HG03025 (cell line): ENCODE data around the gene SLC25A25.
A peak's percentile ranks its signal among the peaks of the same experiment; 100 is the strongest.
"Not testable (repeated sequence)": the region's sequence is repeated elsewhere in the genome, so short reads cannot be mapped to it uniquely, and the experiment has no call there.

Experiments
- ATAC-seq: cut with Tn5 transposase; IDR thresholded peaks from one replicate; pipeline ENCODE4 v1.9.1; 2021; ENCODE audit warnings: mild to moderate bottlenecking, moderate library complexity; ENCODE audit not compliant: unreplicated experiment, low FRiP score

The SLC25A25 gene

GRCh38 chr9:128121924-128122808 lies 54.1 kb downstream of the SLC25A25 start:
- no peak for ATAC-seq

GRCh38 chr9:128122809-128123175 lies 54.8 kb downstream of the SLC25A25 start:
- ATAC-seq, result no peak

- no peak for ATAC-seq
Observed at GRCh38 chr9:128123451-128124080, 55.5 kb downstream of the SLC25A25 start.

GRCh38 chr9:128124451-128124850 lies 56.4 kb downstream of the SLC25A25 start:
- ATAC-seq, result no peak

- no peak for ATAC-seq
Observed at GRCh38 chr9:128124873-128125579, 57.0 kb downstream of the SLC25A25 start.

- ATAC-seq, result no peak
Observed at GRCh38 chr9:128125580-128126354, 57.7 kb downstream of the SLC25A25 start.

GRCh38 chr9:128127568-128127989 lies 59.5 kb downstream of the SLC25A25 start, which contains the start of gene PTGES2:
Gene PTGES2 (minus strand): TSS chr9:128127729. CDS start chr9:128127717, 12 bp downstream.
- peak; percentile 44 for ATAC-seq

- peak; percentile 60 for ATAC-seq
Observed at GRCh38 chr9:128127990-128128835, 60.2 kb downstream of the SLC25A25 start.

GRCh38 chr9:128128836-128129590 lies 61.0 kb downstream of the SLC25A25 start:
- ATAC-seq, result no peak

GRCh38 chr9:128129976-128130590 lies 62.1 kb downstream of the SLC25A25 start:
- ATAC-seq, result not testable (repeated sequence)

GRCh38 chr9:128130651-128131050 lies 62.6 kb downstream of the SLC25A25 start:
- not testable (repeated sequence) for ATAC-seq

- not testable (repeated sequence) for ATAC-seq
Observed at GRCh38 chr9:128131346-128131745, 63.3 kb downstream of the SLC25A25 start.

- ATAC-seq, result not testable (repeated sequence)
Observed at GRCh38 chr9:128132139-128132538, 64.1 kb downstream of the SLC25A25 start.

- not testable (repeated sequence) for ATAC-seq
Observed at GRCh38 chr9:128135561-128135960, 67.5 kb downstream of the SLC25A25 start.

- no peak for ATAC-seq
Observed at GRCh38 chr9:128136816-128137793, 69.1 kb downstream of the SLC25A25 start.

GRCh38 chr9:128138001-128138400 lies 70.0 kb downstream of the SLC25A25 start:
- no peak for ATAC-seq

GRCh38 chr9:128139621-128140020 lies 71.6 kb downstream of the SLC25A25 start:
- no peak for ATAC-seq
